Stimulated activated CD4-positive, alpha-beta T cell treated with anti-CD3 and anti-CD28 coated beads, TNF-alpha, amount 100 ng/mL, for 24 hours (primary cell): ENCODE results near the gene NKD2.
"Not testable (repeated sequence)": the region's sequence is repeated elsewhere in the genome, so short reads cannot be mapped to it uniquely, and the experiment has no call there.

Experiments
- DNase-seq, 3 experiments: peaks; one replicate each; pipeline ENCODE4 v3.0.0-alpha.2; 2020; ENCODE audit warnings: low read depth in 3 of 3

Gene NKD2, protein sequence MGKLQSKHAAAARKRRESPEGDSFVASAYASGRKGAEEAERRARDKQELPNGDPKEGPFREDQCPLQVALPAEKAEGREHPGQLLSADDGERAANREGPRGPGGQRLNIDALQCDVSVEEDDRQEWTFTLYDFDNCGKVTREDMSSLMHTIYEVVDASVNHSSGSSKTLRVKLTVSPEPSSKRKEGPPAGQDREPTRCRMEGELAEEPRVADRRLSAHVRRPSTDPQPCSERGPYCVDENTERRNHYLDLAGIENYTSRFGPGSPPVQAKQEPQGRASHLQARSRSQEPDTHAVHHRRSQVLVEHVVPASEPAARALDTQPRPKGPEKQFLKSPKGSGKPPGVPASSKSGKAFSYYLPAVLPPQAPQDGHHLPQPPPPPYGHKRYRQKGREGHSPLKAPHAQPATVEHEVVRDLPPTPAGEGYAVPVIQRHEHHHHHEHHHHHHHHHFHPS

DNA sequence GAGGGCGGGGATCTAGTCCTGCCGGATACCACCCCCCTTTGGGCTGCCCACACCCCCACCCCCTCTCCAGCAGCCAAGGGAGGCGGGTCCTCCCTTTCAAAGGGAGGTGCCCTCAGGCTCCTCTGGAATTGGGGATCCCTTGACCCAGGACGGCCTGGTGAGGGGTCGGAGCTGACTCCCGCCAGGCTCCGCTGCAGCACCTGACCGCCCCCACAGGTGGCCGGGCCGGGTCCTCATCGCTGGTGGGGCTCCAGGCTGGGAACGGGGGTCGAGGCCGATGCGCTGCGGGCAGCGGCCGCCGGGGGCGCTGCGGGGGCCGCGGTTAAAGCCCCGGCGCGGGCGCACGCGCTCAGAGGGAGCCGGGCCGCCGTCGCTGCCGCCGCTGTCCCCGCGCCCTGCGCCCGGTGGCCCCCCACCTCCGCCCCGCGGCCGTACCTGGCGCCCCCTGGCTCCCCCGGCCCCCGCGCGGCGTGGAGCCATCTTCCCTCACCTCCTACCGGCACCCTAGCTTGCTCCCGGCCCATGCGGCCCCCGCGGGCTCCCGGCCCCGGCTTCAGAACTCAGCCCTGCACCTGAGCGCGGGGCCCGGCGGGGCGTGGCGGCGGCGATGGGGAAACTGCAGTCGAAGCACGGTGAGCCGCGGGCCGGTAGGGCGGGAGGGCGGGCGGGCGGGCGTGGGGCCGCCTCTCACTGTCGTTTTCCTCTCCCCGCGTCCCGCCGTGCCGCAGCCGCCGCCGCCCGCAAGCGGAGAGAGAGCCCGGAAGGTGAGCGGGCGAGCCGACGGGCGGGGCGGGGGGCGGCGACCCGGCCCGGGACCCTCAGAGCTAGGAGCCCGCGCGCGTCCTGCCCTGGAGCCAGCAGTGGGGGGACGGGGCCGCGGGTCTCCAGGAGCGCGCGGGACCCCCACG is at the start of gene NKD2:
Gene NKD2, plus strand, starts transcription at position 352 of the 908 bp plus-strand sequence. Its CDS starts 256 bp downstream, at position 608.
- peak in 1 of 3 experiments; percentile 38 for DNase-seq

DNA sequence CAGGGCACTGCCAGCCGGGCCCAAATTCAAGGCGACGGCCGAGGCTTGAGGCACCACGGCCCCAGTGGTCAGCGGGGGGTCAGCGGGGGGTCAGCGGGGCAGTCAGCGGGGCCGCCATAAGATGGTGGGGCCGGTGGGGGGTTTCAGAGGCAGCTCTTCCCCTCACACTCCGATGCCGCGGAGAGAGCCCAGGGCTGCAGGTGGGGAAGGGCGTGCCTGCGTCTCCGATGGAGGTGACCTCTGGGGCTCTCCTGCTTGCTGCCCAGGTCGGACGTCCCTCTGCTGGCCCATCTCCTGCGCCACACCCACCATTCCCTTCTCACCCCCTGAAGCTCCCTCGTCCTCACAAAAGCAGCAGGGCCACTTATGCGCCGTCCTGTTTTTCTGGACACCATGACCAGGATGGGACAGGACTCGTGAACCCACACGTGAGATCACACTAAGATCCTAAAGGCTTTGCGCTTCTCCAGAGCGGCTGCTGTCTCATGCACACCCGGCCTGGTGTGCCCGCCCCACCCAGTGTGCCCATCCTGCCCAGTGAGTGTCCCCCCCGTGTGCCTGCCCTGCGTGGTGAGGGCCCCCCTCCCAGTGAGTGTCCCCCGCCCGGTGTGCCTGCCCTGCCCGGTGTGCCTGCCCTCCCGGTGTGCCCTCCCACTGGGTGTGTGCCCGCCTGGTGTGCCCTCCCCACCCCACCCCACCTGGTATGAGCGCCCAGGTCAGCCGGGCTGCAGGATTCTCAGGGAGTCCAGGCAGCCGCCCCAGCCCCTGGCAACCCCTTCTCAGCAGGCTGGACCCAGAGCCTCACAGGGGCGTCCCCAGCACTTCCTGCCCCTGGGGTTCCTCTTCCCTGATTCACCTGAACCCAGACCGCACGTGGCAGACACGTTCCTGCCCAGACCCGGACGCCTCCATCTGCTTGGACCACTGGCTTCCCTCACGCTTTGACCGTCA is 48.7 kb upstream of the NKD2 start:
- DNase-seq: no peak

DNA sequence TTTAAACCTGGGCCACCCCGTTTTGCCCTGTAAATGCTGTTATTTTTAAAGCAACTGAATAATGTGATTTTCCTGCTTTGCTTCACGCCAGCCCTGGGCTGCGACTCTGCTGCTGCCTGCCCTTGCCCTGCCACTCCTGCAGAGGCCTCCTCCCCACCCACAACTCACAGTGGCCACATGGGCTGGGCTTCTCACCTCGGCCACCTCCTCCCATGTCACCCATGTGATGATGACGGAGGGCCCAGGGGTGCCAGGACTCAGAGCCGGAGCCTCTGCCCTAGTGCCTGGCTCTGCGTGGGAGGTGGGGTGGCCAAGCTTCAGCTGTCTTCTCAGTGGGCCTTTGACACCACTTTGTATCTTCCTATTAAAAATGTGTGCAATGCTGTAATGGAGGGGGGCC is 48.1 kb upstream of the NKD2 start:
- no peak for DNase-seq

DNA sequence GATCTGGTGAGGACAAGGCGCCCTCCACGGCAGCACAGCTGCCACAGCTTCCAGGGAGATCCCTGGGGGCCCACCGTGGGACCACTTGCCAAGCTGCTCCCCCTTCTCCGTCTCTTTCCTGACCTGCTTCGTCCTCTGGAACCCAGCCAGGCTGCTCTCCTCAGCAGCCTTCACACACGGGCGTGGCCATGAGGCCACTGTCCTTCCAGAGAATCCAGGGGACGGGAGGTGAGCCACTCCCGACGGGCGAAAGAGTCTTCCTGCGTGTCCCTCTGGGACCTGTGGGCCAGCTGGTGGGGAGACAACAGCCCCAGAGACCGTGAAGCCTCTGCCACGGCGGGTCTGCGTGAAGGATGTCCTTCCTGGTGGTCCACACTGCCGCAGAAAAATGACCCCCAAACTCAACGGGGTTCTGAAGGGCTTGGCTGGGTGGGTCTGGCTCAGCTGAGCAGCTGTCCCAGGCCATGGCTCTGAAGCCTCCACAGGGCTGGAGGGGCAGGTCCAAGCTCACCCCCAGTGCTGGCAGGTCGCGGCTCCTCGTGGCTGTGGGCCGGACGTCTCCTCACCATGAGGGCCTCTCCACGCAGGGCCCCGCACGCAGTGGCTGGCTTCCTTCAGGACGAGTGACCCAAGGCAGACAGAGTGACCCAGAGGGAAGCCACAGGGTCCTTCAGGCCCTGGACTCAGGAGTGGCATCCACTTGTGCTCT is 47.4 kb upstream of the NKD2 start:
- DNase-seq: no peak

DNA sequence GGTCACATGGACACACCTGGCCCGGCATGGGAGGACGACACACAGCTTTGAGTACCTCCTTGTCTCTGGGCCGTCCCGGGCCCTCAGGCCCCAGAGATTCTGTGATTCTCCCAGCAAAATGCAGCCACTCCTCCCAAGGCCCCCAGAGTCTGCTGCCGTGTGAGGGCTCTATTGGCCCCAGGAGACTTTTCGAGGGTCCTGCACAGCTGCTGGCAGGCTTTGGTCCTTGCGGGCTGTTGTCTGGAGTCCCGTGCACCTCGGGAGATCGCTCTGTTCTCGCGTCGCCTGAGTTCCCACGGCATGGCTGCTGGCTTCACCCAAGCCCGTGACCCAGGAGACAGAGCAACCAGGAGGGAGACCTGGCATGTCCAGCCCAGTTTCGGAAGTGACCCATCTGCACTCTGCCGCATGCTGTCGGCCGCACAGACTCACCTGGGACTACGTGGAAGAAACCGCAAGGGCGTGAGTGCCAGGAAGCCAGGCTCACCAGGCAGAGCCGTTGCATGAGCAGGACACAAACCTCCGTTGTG is 46.8 kb upstream of the NKD2 start:
- no peak for DNase-seq

DNA sequence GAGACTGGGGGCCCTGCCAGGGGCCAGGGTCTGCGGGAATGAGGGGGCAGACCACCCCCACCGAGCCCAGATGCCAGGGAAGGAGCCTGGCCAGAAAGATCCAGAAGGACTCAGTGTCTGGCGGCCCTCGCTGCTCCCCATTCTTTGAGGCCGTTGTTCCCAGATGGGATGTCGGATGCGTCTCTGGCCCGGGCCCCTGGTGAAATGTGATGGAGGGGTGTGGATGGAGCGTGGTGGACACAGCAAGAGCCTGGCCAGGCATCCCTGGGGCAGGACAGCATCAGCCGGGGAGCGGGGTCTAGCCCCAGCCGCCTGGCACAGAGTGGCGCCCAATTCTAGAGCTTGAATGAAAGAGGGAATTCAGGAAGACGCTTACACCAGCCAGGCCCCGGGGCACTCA is 46.2 kb upstream of the NKD2 start:
- no peak for DNase-seq

DNA sequence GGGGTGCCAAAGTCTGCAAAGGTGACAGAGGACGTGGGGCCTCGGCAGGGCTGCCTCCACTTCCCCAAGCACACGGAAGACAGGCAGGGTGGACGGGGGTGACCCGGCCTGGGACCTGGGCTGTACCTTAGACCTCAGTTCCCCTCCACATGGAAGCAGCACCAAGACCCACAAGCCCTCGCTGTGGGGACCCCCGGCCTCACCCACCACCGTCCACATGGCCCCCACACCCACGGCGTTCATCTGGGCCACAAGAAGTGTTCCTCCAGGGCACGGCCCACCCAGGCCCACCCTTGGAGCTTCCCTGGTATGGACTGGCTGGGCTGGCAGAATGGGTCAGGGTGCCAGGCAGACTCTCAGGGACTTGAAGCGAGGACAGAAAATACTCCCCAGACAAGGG is 45.8 kb upstream of the NKD2 start:
- DNase-seq: no peak

DNA sequence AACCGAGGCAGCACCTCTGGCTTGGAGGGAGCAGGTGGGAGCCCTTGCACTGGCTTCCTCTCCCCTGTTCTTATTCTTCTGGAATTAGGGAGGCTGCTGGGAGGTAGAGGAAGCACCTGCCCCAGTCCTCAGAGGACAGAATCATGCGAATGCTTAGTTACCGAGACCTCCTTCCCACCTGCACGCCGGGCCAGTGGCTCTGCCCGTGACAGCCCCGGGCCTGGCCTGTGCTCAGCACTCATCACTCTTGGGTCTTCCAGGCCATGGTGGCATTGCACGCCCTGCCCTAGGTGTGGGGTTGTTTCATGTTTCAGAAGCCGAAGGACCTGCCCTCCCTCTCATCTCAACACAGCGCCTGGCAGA is 45.3 kb upstream of the NKD2 start:
- DNase-seq: no peak

DNA sequence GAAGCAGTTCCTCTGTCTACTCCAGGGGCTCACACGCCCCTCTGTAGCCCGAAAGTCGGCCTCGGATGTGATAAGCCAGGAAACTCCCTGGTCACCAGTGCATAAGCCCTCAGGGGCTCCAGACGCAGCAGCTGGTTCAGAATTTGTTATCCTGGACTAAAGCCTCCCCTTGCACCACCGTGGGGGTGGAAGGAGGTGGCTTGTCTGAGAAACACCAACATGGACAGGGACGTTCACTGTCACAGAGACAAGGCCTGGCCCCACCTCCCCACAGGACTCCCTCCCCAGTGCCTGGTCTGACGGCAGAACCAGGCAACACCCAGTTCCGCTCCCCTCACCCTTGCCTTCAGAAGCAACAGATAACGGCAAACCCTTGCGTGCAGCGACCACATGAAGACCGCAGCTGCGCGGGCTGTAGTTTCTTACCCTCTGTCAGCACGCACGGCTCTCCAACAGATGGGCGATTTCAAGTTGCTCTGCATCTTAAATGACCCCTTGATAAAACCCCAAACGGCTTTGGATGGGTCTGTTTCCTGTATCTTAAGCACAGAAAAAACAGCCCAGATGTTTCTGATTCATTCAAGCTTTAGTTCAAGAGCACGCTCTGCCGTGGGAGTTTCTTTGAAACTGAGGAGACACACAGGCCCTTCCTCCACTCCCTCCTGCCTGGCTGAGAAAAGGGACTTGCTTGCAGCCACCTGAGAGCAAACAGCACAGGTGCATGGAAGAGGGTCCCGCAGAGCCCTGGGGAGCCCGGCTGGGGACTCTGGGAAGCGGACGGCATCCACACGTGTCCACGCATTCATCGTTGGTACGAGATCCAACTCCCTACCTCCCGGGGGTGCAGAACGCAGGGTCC is 44.7 kb upstream of the NKD2 start:
- peak in 1 of 3 experiments; percentile 50 for DNase-seq

DNA sequence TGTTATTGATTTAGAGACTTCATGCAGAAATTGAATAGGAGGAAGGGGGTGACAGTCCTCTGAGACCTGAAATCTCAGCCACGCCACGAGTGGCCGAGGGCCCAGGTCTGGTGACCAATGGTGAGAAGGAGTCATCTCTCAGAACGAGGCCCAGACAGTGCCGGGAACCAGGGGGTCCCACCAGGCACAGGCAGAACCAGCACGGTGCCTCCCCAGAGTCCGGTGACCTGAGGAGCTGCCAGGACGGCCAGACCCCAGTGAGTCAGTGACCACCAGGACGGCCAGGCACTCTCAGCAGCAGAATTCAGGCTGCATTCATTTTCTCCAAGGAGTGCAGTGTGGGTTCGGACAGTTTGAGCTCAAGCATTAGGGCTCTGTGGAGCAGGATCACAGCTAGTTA is 43.8 kb upstream of the NKD2 start:
- DNase-seq: no peak

DNA sequence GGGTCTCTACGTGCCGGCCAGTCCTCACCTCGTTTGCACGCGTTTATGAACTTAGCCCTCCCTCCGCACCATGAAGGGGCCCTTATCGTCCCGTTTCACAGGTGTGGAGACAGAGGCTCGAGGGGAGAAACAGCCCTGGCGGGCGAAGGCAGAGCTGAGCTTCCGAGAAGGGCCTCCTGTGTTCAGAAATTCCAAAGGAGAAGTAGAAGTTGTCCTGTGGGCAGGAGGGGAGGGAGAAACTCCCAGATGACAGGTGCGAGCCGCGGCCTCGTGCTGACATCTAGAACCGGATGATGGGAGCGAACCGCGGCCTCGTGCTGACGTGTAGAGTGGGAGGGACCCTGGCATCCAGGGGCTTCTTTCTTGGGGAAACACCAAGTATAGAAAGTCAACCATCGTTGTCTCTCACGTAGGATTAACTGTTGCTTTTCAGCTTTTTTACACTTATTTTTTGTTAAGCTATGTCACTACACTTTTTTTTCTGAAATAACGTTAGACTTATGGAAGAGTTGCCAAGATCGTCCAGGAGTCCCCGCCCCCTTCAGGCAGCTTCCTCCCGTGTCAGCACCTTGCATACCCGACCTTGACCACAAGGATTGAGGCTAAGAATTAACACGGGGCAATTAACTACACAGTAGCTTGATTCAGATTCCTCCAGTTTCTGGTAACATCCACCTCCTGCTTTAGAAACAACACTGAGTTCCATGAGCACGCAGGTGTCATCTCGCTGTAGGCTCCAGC is 42.8 kb upstream of the NKD2 start:
- no peak for DNase-seq

DNA sequence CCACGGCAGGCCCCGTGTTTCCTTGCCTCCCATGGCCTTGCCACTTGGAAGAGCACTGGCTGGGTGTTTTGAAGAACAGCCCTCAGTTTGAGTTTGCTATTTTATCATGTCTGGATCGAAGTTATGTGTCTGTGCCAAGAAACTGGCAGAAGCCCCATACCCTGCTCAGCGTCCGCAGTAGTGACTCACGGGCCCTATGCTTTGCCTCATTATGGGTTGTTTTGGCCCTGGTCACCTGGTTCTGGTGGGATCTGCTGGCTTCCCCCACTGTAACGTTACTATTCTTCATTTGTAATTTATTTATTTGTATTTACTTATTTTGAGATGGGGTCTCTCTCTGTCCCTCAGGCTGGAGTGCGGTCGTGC is 42.3 kb upstream of the NKD2 start:
- DNase-seq: no peak

DNA sequence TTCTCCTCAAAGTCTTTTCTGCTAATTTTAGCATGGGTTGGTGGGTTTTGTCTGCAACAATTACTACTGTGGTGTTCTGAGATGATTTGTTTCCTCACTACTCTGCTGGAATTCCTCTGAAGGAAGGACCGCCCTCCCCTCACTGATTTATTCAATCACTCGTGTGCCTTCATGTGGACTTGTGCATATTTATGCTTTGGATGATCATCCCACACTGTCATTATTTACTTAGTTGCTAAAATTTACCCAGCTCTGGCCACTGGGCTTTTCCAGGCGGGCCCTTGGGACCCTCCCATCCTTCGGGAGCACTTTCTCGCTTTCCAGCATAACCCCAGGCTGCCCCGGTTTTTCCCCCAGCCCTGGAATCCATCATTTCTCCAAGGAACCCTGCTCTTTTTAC is 41.7 kb upstream of the NKD2 start:
- DNase-seq: no peak

DNA sequence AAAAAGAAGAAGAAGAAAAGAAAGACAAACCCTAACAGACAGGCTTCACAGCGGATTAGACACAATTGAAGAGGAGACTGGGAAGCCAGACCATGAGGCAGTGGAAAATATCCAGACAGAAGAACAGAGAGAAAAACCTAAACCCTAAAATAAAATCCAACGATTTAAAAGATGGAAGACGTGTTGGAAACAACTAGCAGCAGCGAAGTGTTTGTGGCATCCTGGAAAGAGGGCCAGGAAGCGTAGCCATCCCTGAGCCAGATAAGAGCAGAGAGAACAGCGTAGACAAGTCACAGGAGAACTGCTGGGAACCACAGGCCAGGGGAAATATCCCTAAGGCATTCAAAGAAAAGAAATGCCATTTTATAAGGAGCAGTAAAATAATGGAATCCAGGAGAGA is 39.7 kb upstream of the NKD2 start:
- no peak for DNase-seq

DNA sequence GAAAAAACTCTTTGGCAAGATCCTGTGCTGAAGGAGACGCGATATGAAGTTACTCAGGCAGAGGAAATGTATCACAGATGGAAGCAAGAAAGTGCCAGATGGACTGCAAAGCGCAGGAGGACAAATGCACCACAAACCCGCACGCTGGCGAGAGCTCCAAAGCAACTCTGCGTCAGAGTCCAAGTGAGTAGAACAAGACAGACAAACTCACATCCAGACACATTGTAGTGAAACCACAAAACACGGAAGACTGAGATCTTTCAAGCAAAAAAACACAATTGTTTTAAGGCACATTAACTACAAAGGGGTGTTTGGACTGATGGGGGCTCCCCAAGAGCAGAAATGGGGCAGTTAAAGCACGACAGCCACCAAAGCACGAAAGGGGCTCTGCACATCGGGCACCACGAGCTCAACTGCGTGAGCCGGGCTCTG is 39.2 kb upstream of the NKD2 start:
- DNase-seq: no peak

DNA sequence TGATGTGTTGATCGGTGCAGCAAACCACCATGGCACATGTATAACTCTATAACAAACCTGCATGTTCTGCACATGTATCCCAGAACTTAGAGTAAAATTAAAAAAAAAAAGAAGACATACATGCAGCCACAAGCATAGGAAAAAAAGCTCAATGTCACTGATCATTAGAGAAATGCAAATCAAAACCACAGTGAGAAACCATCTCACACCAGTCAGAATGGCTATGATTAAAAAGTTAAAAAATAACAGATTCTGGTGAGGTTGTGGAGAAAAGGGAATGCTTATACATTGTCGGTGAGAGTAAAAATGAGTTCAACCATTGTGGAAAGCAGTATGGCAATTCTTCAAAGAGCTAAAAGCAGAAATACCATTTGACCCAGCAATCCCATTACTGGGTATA is 36.0 kb upstream of the NKD2 start:
- not testable (repeated sequence) for DNase-seq

DNA sequence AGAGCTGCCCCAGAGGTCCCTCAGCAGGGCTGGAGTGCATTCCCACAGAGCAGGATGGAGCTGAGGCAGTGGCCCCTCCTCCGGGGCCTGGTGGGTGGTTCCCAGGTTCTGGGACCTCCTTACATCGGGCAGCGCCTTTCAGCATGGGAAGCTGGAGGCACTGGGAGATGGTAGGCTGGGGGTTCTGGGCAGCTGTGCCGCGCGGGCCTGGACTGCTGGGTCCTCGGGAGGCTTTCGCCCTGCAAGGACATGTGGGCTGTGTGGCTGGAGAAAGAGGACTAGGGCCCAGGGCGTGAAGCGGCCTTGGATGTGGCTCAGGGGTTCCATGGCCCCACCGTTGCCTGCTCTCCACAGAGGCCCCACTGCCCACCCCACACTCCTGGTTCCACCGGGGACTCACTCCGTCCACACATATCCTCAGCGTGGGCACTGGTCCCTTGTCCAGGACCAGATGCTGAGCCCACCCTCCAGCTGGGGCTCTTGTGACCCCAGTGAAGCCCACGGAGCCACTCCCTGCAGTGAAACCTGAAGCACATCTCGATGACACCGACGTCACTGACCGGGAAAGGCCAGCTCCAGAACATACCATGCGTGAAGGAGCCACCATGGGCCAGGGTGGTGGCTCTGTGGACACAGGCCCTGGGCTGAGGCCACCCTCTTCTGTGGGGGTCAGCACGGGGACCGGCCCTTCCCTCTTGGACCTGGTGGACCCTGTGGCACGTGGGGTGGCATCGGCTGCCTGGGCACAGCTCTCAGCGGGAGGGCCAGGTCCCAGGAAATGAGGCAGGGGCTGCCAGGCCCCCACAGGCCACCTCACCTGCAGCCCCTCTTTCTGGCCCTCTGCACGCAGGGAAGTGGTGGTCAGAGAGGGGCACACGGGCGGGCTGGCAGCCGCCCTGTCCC is 31.5 kb upstream of the NKD2 start:
- DNase-seq: no peak

DNA sequence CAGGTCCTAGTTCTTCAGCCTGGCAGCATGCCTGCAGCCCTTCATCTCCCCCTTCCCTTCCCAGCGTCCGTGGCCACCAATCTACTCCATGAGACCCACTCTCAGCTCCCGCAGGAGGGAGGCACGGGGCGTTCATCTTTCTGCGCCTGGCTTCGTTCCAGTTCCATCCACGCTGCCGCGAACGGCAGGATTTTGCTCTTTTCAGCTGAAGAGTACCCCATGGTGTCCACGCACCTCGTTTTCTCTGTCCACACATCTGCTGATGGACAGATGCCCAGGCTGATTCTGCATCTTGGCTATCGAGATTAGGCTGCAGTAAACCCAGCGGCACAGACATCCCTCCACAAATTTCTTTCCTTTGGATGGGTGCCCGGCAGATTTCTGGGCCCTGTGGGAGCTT is 30.5 kb upstream of the NKD2 start:
- DNase-seq: no peak
